Endothelial cell of umbilical vein (primary cell): ENCODE data around the gene NANOS2. TPM values are rescaled to one million over a fixed set of nuclear protein-coding genes. Genes with fewer than 3 reads are reported as not detected.

Experiments used
- BruUV-seq: library from RNA; stranded (reverse); fragments of 400-500 nt; replicated peaks from 2 replicates; lab custom pipeline; 2021; lab: Mats Ljungman, UMichigan
- CTCF ChIA-PET: fragments of 300-600, 350-600 bp; sonication (Branson Sonifier 250); formaldehyde crosslinking; loops from one replicate; lab custom pipeline; 2021; ENCODE audit warnings: antibody characterized with exemption, inconsistent platforms; lab: Charles Lee
- POLR2A ChIA-PET: fragments of 300-600, 350-600 bp; sonication (Branson Sonifier 250); formaldehyde crosslinking; loops from one replicate; lab custom pipeline; 2021; ENCODE audit warnings: antibody characterized with exemption, inconsistent platforms; lab: Charles Lee
- DNase-seq: peaks from one replicate; pipeline ENCODE4 v3.0.0-alpha.2; 2011; ENCODE audit warnings: low read depth, low spot score
- FAIRE-seq: peaks from 2 replicates; lab custom pipeline; 2011; peaks lifted over from hg19 to GRCh38; lab: Jason Lieb, UNC
- H2AFZ ChIP-seq: 2 replicates; pipeline ENCODE4 v1.6.0; 2012; ENCODE audit warnings: low read depth, low read length, control low read depth, inconsistent platforms
- H3K27ac ChIP-seq: 2 replicates; pipeline ENCODE4 v1.5.1; 2011; ENCODE audit warnings: low read depth, mild to moderate bottlenecking, control low read depth, low read length, moderate library complexity; ENCODE audit not compliant: insufficient read depth
- H3K27me3 ChIP-seq, 2 experiments: 2 replicates each; pipeline versions ENCODE4 v1.6.0 to v1.6.1; 2011; ENCODE audit warnings: low read length in 2 of 2, mixed read lengths in 1 of 2; ENCODE audit not compliant: control insufficient read depth in 2 of 2, insufficient read depth in 2 of 2
- H3K36me3 ChIP-seq, 2 experiments: 2 replicates in 1 of 2; 3 replicates in 1 of 2; pipeline ENCODE4 v1.5.1; 2011; ENCODE audit warnings: low read length in 2 of 2, mild to moderate bottlenecking in 1 of 2, moderate library complexity in 1 of 2; ENCODE audit not compliant: control insufficient read depth in 2 of 2, insufficient read depth in 2 of 2; ENCODE audit errors: extremely low read depth in 1 of 2
- H3K4me1 ChIP-seq: 3 replicates; pipeline ENCODE4 v1.5.1; 2011; ENCODE audit warnings: mild to moderate bottlenecking, low read length; ENCODE audit not compliant: control insufficient read depth, insufficient read depth; ENCODE audit errors: extremely low read depth
- H3K4me2 ChIP-seq: 2 replicates; pipeline ENCODE4 v1.6.1; 2011; ENCODE audit warnings: low read length, control low read depth, mixed read lengths; ENCODE audit not compliant: insufficient read depth
- H3K4me3 ChIP-seq, 3 experiments: fragments of 200-600 bp in 1 of 3; sonication (generic), shearing (Covaris generic) in 1 of 3; replicated peaks in 1 of 3; 2 replicates each; pipeline ENCODE4 v1.5.1; 2011 to 2016; ENCODE audit warnings: control low read depth in 3 of 3, low read length in 3 of 3, mild to moderate bottlenecking in 2 of 3, inconsistent platforms in 1 of 3, low read depth in 1 of 3, moderate library complexity in 1 of 3; ENCODE audit not compliant: insufficient read depth in 1 of 3
- H3K79me2 ChIP-seq: 2 replicates; pipeline ENCODE4 v1.6.0; 2012; ENCODE audit warnings: low read length, inconsistent platforms; ENCODE audit not compliant: control insufficient read depth, insufficient read depth
- H3K9ac ChIP-seq: replicated peaks from 2 replicates; pipeline ENCODE3; 2011; ENCODE audit warnings: low read length, control low read depth; ENCODE audit not compliant: insufficient read depth; ENCODE audit errors: extremely low read depth
- H3K9me1 ChIP-seq: replicated peaks from 3 replicates; pipeline ENCODE4 v1.6.0; 2011; ENCODE audit warnings: mild to moderate bottlenecking, low read length; ENCODE audit not compliant: control insufficient read depth, insufficient read depth; ENCODE audit errors: extremely low read depth
- H3K9me3 ChIP-seq: replicated peaks from 2 replicates; pipeline ENCODE4 v1.5.1; 2012; ENCODE audit warnings: low read length, inconsistent platforms; ENCODE audit not compliant: control insufficient read depth, insufficient read depth
- H4K20me1 ChIP-seq: replicated peaks from 2 replicates; pipeline ENCODE3; 2011; ENCODE audit warnings: mild to moderate bottlenecking, low read length; ENCODE audit not compliant: control insufficient read depth, insufficient read depth; ENCODE audit errors: extremely low read depth
- CTCF ChIP-seq, 2 donors: IDR thresholded peaks; 1 replicate in 1 of 2; 2 replicates in 1 of 2; pipeline ENCODE4 v1.5.1; 2011; ENCODE audit warnings: low read length in 2 of 2, mild to moderate bottlenecking in 2 of 2, moderate library complexity in 2 of 2, control low read depth in 1 of 2, inconsistent platforms in 1 of 2, low read depth in 1 of 2; ENCODE audit not compliant: insufficient read depth in 1 of 2; ENCODE audit errors: extremely low read depth in 1 of 2
- EZH2 ChIP-seq: IDR thresholded peaks from 2 replicates; pipeline ENCODE4 v1.6.1; 2012; ENCODE audit warnings: borderline replicate concordance, low read depth, mild to moderate bottlenecking, moderate library complexity, low read length, inconsistent platforms; ENCODE audit not compliant: severe bottlenecking
- FOS ChIP-seq: IDR thresholded peaks from 2 replicates; pipeline ENCODE4 v1.6.1; 2011; ENCODE audit warnings: mild to moderate bottlenecking, low read length, moderate library complexity, borderline replicate concordance; ENCODE audit not compliant: insufficient read depth
- GATA2 ChIP-seq: IDR thresholded peaks from 2 replicates; pipeline ENCODE4 v1.7.0; 2011; ENCODE audit warnings: low read depth, mild to moderate bottlenecking, moderate library complexity, mixed read lengths, low read length; ENCODE audit not compliant: insufficient read length, insufficient read depth
- JUN ChIP-seq: IDR thresholded peaks from 2 replicates; pipeline ENCODE4 v1.6.1; 2011; ENCODE audit warnings: borderline replicate concordance, low read depth; ENCODE audit not compliant: insufficient read length, insufficient read depth
- MAX ChIP-seq: IDR thresholded peaks from 2 replicates; pipeline ENCODE4 v1.6.1; 2011; ENCODE audit not compliant: insufficient read depth, insufficient read length
- MYC ChIP-seq: IDR thresholded peaks from one replicate; pipeline ENCODE4 v1.6.1; 2011; ENCODE audit warnings: mild to moderate bottlenecking, low read depth, low read length
- POLR2A ChIP-seq: IDR thresholded peaks from 2 replicates; pipeline ENCODE4 v1.6.1; 2012; ENCODE audit warnings: low read depth, mild to moderate bottlenecking, control low read depth, low read length
- POLR2AphosphoS5 ChIP-seq: IDR thresholded peaks from 2 replicates; pipeline ENCODE4 v1.6.1; 2012; ENCODE audit warnings: low read depth, mild to moderate bottlenecking, control low read depth, low read length, moderate library complexity; ENCODE audit not compliant: insufficient read depth
- dilution Hi-C: fragments of 300-500 bp; cut with MboI; formaldehyde crosslinking; loops from one replicate; pipeline ENCODE4 v1.15.0; 2019; ENCODE audit warnings: low sequenced_read_pairs; ENCODE audit not compliant: extremely low pct_ligation_motif_present
- intact Hi-C: fragments of 100-400 bp; cut with micrococcal nuclease; formaldehyde crosslinking; loops from one replicate; pipeline ENCODE4 v1.10.0; 2022
- polyA plus RNA-seq, 4 experiments: library from polyadenylated mRNA; depleted of rRNA in 3 of 4; stranded (reverse) in 3 of 4; unstranded in 1 of 4; fragments of >200 nt; gene quantifications; 2 replicates each; pipeline versions ENCODE4 v1.2.1 to v1.2.3, GENCODE V29; 2011 to 2012; ENCODE audit warnings: missing spikeins in 1 of 4
- total RNA-seq: library from RNA; stranded (reverse); gene quantifications from 2 replicates; pipeline ENCODE4 v1.2.3, GENCODE V29; 2021

The NANOS2 gene
- total and polyA plus RNA-seq, 2 donors (not counting 3 experiments of a cell fraction or from before 2014, with no cell fraction given), result not detected

- ChIA-PET CTCF (interaction anchor here (1.3 kb wide), 1 partner anchor 15 kb away, joined by 5 read pairs; no protein-coding TSS in a partner anchor), POLR2A (interaction anchor here (0.6 kb wide), 1 partner anchor 25 kb away, joined by 4 read pairs; no protein-coding TSS in a partner anchor)
- Histone ChIP-seq H4K20me1 (no peaks in the 10 kb centered on the region), H3K4me3 (no peak overlapping the region), H2AFZ (no peak overlapping the region), H3K9me3 (no peaks in the 10 kb centered on the region), H3K36me3 (peaks cover 0 to 19% of the 10 kb centered on the region in 2 experiments), H3K27ac (no peak overlapping the region), H3K4me1 (no peaks in the 10 kb centered on the region), H3K4me2 (no peak overlapping the region), H3K9ac (no peak overlapping the region), H3K79me2 (no peaks in the 10 kb centered on the region), H3K9me1 (no peaks in the 10 kb centered on the region), H3K27me3 (no peaks in the 10 kb centered on the region)
- intact Hi-C loops (no loop called here), dilution Hi-C loops (no loop called here)
- no TSS peak for BruUV-seq
- DNase-seq (no peak), FAIRE-seq (no peak)
- no peak for TF ChIP-seq JUN
- no peak for TF ChIP-seq POLR2AphosphoS5
- TF ChIP-seq POLR2A, result no peak
These were observed 33.3 kb upstream of the NANOS2 start for GRCh38 chr19:45947926-45948325.

- ChIA-PET POLR2A (no interaction called here), CTCF (interaction anchor here (1.4 kb wide), 1 partner anchor 76 kb away, joined by 3 read pairs; no protein-coding TSS in a partner anchor)
- H3K27me3 ChIP-seq, result no peaks in the 10 kb centered on the region
- no peaks in the 10 kb centered on the region for H3K4me1 ChIP-seq
- TF ChIP-seq GATA2 (no peak), CTCF (IDR thresholded peaks at IDR 0.05; ENCODE audit: extremely low read depth in 1 of 2, insufficient read depth in 1 of 2, low read depth in 1 of 2, low read length in 2 of 2) (no peak), MYC (no peak), MAX (no peak), EZH2 (no peak), POLR2A (no peak), JUN (no peak), POLR2AphosphoS5 (no peak), FOS (no peak)
- dilution Hi-C loops (no loop called here), intact Hi-C loops (no loop called here)
- H2AFZ ChIP-seq, result no peak overlapping the region
- H3K4me2 ChIP-seq, result no peak overlapping the region
- H3K9me3 ChIP-seq, result no peaks in the 10 kb centered on the region
- H3K4me3 ChIP-seq, result no peak overlapping the region
- no peaks in the 10 kb centered on the region for H3K79me2 ChIP-seq
- H4K20me1 ChIP-seq, result no peaks in the 10 kb centered on the region
- DNase-seq, result no peak
- H3K36me3 ChIP-seq, result peaks cover 0 to 22% of the 10 kb centered on the region in 2 experiments
- H3K27ac ChIP-seq, result no peak overlapping the region
- H3K9ac ChIP-seq, result no peak overlapping the region
- no TSS peak for BruUV-seq
- FAIRE-seq, result no peak
- H3K9me1 ChIP-seq, result no peaks in the 10 kb centered on the region
These were observed 25.9 kb upstream of the NANOS2 start for GRCh38 chr19:45940515-45940805.
